Thymus (tissue), 11 donors: Measurements from ENCODE around the gene TMCC2. TPM values are rescaled to one million over a fixed set of nuclear protein-coding genes. Genes with fewer than 3 reads are reported as not detected.
"Not testable (repeated sequence)": the region's sequence is repeated elsewhere in the genome, so short reads cannot be mapped to it uniquely, and the experiment has no call there.

ENCODE experiments used
- DNase-seq, 9 donors: peaks; one replicate each; pipeline ENCODE4 v3.0.0-alpha.2; 2013; ENCODE audit warnings: low spot score in 9 of 9, low read depth in 6 of 9, missing footprints in 1 of 9
- H3K27ac ChIP-seq, 2 donors: one replicate each; pipeline ENCODE4 v1.5.1; 2013; ENCODE audit warnings: control low read depth in 1 of 2, low read depth in 1 of 2, low read length in 1 of 2, mild to moderate bottlenecking in 1 of 2, moderate library complexity in 1 of 2
- H3K27me3 ChIP-seq, 2 donors: one replicate each; pipeline ENCODE4 v1.5.1; 2013; ENCODE audit warnings: low read length in 1 of 2; ENCODE audit not compliant: control insufficient read depth in 2 of 2, insufficient read depth in 1 of 2
- H3K36me3 ChIP-seq, 2 donors: one replicate each; pipeline ENCODE4 v1.5.1; 2013; ENCODE audit warnings: low read length in 1 of 2, mild to moderate bottlenecking in 1 of 2, moderate library complexity in 1 of 2; ENCODE audit not compliant: control insufficient read depth in 2 of 2, insufficient read depth in 2 of 2
- H3K4me1 ChIP-seq, 2 donors: one replicate each; pipeline ENCODE4 v1.5.1; 2013; ENCODE audit warnings: low read length in 2 of 2; ENCODE audit not compliant: control insufficient read depth in 2 of 2, insufficient read depth in 2 of 2
- H3K4me3 ChIP-seq, 2 donors: one replicate each; pipeline ENCODE4 v1.5.1; 2013; ENCODE audit warnings: low read length in 2 of 2, control low read depth in 1 of 2, mild to moderate bottlenecking in 1 of 2
- H3K9me3 ChIP-seq, 2 donors: one replicate each; pipeline ENCODE4 v1.5.1; 2013; ENCODE audit warnings: low read length in 1 of 2, mild to moderate bottlenecking in 1 of 2; ENCODE audit not compliant: control insufficient read depth in 2 of 2, insufficient read depth in 1 of 2
- WGBS: extraction: QIAGEN DNeasy Blood & Tissue Kit; methylation state at CpG from one replicate; pipeline ENCODE4 v1.1.7; 2013; 5-methylcytosine and 5-hydroxymethylcytosine counted together
- polyA plus RNA-seq: library from polyadenylated mRNA; stranded (reverse); fragments of 200-250 nt; gene quantifications from one replicate; pipeline ENCODE4 v1.2.3, GENCODE V29; 2013
- total RNA-seq: library from RNA; stranded (reverse); fragments of 120-200 nt; gene quantifications from one replicate; pipeline ENCODE4 v1.2.4, GENCODE V29; 2013
- donor health status: healthy.

Gene TMCC2
- total and polyA plus RNA-seq, 2 donors, result 3.7 to 5.1 TPM

GRCh38 chr1:205276689-205277065 is 48.9 kb downstream of the TMCC2 start:
- Histone ChIP-seq H3K4me3 (no peak overlapping the region), H3K9me3 (no peaks in the 10 kb centered on the region), H3K27me3 (peaks cover 0 to 13% of the 10 kb centered on the region in 2 donors), H3K36me3 (no peaks in the 10 kb centered on the region), H3K4me1 (peaks cover 48% of the 10 kb centered on the region in 2 donors), H3K27ac (no peak overlapping the region)
- DNase-seq, result no peak
- WGBS, result 83% methylated on average over 8 of the region's 8 CpGs

- WGBS, result 47% methylated on average over 3 of the region's 3 CpGs
- no peak for DNase-seq
- peaks cover 0 to 4% of the 10 kb centered on the region in 2 donors for H3K27me3 ChIP-seq
- H3K36me3 ChIP-seq, result no peaks in the 10 kb centered on the region
- H3K27ac ChIP-seq, result peak overlapping the region in 1 of 2 donors; percentile 26
- peaks cover 0 to 7% of the 10 kb centered on the region in 2 donors for H3K9me3 ChIP-seq
- peaks cover 52 to 56% of the 10 kb centered on the region in 2 donors for H3K4me1 ChIP-seq
- no peak overlapping the region for H3K4me3 ChIP-seq
Measured at GRCh38 chr1:205279986-205280385, 52.2 kb downstream of the TMCC2 start.

GRCh38 chr1:205280666-205281395 is 53.1 kb downstream of the TMCC2 start:
- not testable (repeated sequence) for H3K36me3 ChIP-seq, DNase-seq, H3K27me3 ChIP-seq, H3K4me3 ChIP-seq, H3K9me3 ChIP-seq, H3K27ac ChIP-seq
- peaks cover 48 to 56% of the 10 kb centered on the region in 2 donors for H3K4me1 ChIP-seq
- WGBS, result 98% methylated on average over 10 of the region's 10 CpGs

GRCh38 chr1:205283270-205284147 is 55.8 kb downstream of the TMCC2 start:
- Histone ChIP-seq H3K27me3 (peaks cover 0 to 4% of the 10 kb centered on the region in 2 donors), H3K4me1 (peaks cover 58 to 75% of the 10 kb centered on the region in 2 donors), H3K27ac (peak overlapping the region; percentile 1 to 89), H3K4me3 (no peak overlapping the region), H3K9me3 (peaks cover 0 to 7% of the 10 kb centered on the region in 2 donors), H3K36me3 (no peaks in the 10 kb centered on the region)
- peak in 1 of 9 donors; percentile 29 for DNase-seq
- 78% methylated on average over 15 of the region's 15 CpGs for WGBS

GRCh38 chr1:205284420-205285144 is 56.8 kb downstream of the TMCC2 start:
- Histone ChIP-seq H3K36me3 (no peaks in the 10 kb centered on the region), H3K4me1 (peaks cover 55 to 73% of the 10 kb centered on the region in 2 donors), H3K27ac (peak overlapping the region; percentile 89 to 91), H3K27me3 (peaks cover 0 to 4% of the 10 kb centered on the region in 2 donors), H3K4me3 (peak overlapping the region; percentile 14 to 27), H3K9me3 (peaks cover 0 to 7% of the 10 kb centered on the region in 2 donors)
- peak; percentile 66 to 97 (median 85) for DNase-seq
- 65% methylated on average over 7 of the region's 7 CpGs for WGBS

GRCh38 chr1:205285381-205286101 is 57.8 kb downstream of the TMCC2 start:
- 14% methylated on average over 12 of the region's 12 CpGs for WGBS
- peak overlapping the region; percentile 89 to 91 for H3K27ac ChIP-seq
- peak overlapping the region; percentile 14 to 18 for H3K4me3 ChIP-seq
- H3K4me1 ChIP-seq, result peaks cover 47 to 67% of the 10 kb centered on the region in 2 donors
- no peaks in the 10 kb centered on the region for H3K36me3 ChIP-seq
- H3K9me3 ChIP-seq, result peaks cover 0 to 7% of the 10 kb centered on the region in 2 donors
- peaks cover 0 to 4% of the 10 kb centered on the region in 2 donors for H3K27me3 ChIP-seq
- DNase-seq, result peak in 8 of 9 donors; percentile 48 to 89 (median 63)

GRCh38 chr1:205286335-205286950 is 58.7 kb downstream of the TMCC2 start:
- 45% methylated on average over 9 of the region's 9 CpGs for WGBS
- Histone ChIP-seq H3K27ac (peak overlapping the region; percentile 89 to 91), H3K36me3 (no peaks in the 10 kb centered on the region), H3K4me1 (peaks cover 47 to 67% of the 10 kb centered on the region in 2 donors), H3K4me3 (peak overlapping the region in 1 of 2 donors; percentile 18), H3K9me3 (peaks cover 0 to 7% of the 10 kb centered on the region in 2 donors), H3K27me3 (peaks cover 0 to 4% of the 10 kb centered on the region in 2 donors)
- peak in 3 of 9 donors; percentile 41 to 77 (median 51) for DNase-seq

- 98% methylated on average over 3 of the region's 3 CpGs for WGBS
- Histone ChIP-seq H3K27ac (peak overlapping the region; percentile 87 to 91), H3K27me3 (peaks cover 0 to 4% of the 10 kb centered on the region in 2 donors)
Measured at GRCh38 chr1:205287076-205287475, 59.3 kb downstream of the TMCC2 start.

More at GRCh38 chr1:205287076-205287475, 59.3 kb downstream of the TMCC2 start:
- peaks cover 0 to 7% of the 10 kb centered on the region in 2 donors for H3K9me3 ChIP-seq
- DNase-seq, result peak in 1 of 9 donors; percentile 31
- peaks cover 47 to 67% of the 10 kb centered on the region in 2 donors for H3K4me1 ChIP-seq
- no peaks in the 10 kb centered on the region for H3K36me3 ChIP-seq
- H3K4me3 ChIP-seq, result no peak overlapping the region
